Cardiac fibroblast (primary cell): Measurements from ENCODE around the gene SDF2L1.
A peak's percentile ranks its signal among the peaks of the same experiment; 100 is the strongest.

Source experiments
- DNase-seq, 2 donors: peaks; one replicate each; pipeline versions ENCODE4 v3.0.0 to v3.0.0-alpha.2; 2010; ENCODE audit warnings: low read depth in 2 of 2
- H3K4me3 ChIP-seq, 2 donors: replicated peaks in 1 of 2; 1 replicate in 1 of 2; 2 replicates in 1 of 2; pipeline ENCODE4 v1.5.1; 2011; ENCODE audit warnings: low read depth in 2 of 2, low read length in 2 of 2, mild to moderate bottlenecking in 2 of 2, moderate library complexity in 1 of 2
- TF ChIP-seq, protein P1 (sequence below): IDR thresholded peaks from one replicate; pipeline ENCODE4 v1.5.1; 2011; ENCODE audit warnings: low read depth, mild to moderate bottlenecking, low read length, inconsistent platforms

The SDF2L1 gene

DNA sequence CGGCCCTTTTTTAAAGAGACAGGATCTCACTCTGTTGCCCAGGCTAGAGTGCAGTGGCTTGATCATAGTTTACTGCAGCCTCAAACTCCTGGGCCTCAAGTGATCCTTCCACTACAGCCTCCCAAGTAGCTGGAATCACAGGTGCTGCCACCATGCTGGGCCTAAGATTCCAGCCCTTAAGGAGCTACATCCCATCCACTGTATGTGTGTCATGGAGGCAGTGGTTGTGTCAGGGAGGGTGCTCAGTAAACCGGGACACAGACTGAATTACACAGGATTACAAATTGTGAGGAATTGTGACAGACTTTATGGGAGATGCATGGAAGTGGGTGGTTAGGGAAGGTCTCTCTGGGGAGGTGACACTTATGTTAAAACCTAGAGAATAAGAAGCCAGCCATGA is 21.6 kb downstream of the SDF2L1 start:
- no peak for DNase-seq
- H3K4me3 ChIP-seq, result no peak overlapping the region
- TF ChIP-seq, protein P1, sequence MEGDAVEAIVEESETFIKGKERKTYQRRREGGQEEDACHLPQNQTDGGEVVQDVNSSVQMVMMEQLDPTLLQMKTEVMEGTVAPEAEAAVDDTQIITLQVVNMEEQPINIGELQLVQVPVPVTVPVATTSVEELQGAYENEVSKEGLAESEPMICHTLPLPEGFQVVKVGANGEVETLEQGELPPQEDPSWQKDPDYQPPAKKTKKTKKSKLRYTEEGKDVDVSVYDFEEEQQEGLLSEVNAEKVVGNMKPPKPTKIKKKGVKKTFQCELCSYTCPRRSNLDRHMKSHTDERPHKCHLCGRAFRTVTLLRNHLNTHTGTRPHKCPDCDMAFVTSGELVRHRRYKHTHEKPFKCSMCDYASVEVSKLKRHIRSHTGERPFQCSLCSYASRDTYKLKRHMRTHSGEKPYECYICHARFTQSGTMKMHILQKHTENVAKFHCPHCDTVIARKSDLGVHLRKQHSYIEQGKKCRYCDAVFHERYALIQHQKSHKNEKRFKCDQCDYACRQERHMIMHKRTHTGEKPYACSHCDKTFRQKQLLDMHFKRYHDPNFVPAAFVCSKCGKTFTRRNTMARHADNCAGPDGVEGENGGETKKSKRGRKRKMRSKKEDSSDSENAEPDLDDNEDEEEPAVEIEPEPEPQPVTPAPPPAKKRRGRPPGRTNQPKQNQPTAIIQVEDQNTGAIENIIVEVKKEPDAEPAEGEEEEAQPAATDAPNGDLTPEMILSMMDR, result no peak

DNA sequence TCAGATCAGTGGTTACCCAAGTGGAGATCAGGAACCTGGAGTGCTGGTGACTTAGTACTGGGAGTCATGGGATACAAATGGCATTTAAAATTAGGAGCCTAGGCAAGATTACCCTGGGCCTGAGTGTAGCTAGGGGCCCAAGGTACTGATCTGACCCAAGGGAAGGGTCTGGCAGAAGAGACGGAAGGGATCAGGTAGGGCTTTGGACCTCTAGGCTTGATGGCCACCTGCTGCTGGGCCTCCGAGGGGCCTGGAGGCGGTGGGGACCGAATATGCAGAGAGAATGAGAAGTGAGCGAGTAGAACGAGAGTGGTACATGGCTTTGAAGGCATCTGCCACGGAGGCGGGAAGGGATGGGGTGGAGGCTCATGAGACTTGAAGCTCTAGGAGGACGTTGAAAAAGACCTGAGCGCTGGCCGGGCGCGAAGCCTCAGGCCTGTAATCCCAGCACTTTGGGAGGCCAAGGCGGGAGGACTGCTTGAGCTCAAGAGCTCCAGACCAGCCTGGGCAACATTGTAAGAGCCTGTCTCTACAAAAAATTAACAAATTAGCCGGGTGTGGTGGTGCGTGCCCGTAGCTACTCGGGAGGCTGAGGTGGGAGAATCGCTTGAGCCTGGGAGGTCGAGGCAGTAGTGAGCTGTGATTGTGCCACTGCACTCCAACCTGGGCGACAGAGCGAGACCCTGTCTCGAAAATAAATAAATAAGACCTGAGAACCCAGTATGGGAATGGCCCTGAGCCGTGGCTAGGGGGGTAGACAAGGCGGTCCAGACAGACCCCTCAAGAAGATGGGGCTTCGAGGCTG is 23.1 kb downstream of the SDF2L1 start:
- DNase-seq, result no peak
- H3K4me3 ChIP-seq, result peak overlapping the region; percentile 88
- TF ChIP-seq, protein P1, result no peak

DNA sequence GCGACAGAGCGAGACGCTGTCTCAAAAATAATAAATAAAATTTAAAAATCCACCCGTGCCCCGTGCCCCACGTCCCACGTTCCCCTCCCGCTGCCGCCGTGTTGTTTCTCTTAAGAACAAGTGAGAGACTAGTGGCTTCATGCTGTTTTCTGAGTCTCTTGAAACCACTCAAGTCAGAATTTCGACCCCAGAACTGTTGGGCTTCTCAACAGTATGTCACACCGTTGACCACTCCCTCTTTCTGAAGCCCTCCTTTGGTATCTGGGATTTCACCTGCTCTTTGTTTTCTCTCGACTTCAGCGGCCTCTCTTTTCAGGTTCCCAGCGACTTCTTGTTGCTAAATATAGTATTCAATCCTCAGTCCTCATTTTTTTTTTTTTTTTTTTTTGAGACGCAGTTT is 24.7 kb downstream of the SDF2L1 start:
- TF ChIP-seq, protein P1, result no peak

DNA sequence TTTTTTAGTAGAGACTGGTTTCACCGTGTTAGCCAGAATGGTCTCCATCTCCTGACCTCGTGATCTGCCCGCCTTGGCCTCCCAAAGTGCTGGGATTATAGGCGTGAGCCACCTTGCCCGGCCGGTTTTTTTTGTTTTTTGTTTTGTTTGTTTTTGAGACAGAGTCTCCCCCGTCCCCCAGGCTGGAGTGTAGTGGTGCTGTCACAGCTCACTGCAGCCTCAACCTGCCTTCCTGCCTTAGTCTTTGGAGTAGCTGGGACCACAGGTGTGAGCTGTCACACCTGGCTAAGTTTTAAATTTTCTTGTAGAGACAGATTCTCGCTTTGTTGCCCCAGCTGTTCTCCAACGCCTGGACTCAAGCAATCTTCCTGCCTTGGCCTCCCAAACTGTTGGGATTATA is 26.9 kb downstream of the SDF2L1 start:
- no peak overlapping the region for H3K4me3 ChIP-seq
- DNase-seq, result no peak
- TF ChIP-seq, protein P1, result no peak

More for the DNA sequence above, 24.7 kb downstream of the SDF2L1 start:
- peak overlapping the region; percentile 88 for H3K4me3 ChIP-seq
- DNase-seq, result no peak

DNA sequence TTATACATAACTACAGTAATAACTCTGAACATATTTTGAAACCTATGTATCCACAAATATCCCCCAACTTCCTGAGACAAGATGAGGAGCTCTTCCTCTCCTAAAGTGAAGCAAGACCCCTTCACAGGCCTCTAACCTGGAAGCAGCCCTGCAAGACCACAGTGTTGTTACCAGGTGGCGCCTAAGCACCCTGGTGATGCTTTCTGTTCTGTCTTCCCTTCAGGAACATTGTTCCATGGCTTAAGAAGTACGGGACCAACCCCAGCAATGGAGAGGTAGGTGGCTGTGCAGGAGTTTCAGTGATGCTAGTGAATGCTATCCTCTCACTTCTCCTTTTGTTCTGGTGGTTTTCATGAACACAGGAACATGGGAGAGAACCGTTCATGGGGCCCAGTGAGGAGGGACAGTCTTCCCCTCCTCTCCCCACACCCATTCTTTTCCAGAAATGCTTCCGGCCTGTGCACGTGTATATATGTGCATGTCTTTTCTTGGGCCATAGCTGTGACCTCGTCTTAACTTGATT is 30.1 kb downstream of the SDF2L1 start:
- TF ChIP-seq, protein P1, result no peak

DNA sequence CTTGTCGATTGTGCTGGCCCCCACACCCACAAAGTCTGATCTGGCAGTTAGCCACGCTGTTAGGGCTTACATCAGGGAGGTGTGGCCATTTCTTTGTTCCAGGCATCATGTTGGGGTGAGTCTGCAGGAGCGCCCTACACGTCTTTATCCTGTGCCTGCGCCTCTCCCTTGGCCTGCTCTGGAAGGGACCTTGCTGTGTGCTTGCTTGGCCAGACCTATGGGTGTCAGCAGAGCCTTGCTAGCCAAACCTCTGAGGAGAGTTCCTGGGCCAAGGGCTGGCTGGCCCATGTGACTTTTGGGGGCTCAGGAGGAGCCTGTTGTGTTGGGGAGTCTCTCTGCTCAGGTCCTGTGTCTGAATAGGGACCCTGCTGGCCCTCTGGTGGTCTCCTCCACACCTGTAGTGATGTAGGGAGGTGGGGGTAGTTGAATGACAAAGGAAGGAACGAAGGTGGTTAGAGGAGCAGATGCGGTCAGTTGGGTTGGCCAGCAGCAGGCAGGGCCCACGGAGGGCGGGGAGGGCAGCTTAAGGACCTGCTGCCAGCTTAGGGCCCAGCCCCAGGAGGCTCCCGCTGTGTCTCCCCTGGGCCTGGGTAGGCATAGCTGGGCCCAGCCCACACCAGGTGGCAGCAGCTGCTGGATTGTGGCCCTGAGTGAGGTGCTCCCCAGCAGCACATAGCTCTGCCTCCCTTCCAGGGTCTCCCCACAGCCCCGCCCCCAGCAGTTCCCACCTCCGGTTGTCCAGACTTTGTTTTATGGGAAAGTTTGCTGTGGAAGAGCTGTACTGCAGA is 31.6 kb downstream of the SDF2L1 start:
- DNase-seq, result no peak
- TF ChIP-seq, protein P1, result no peak
- no peak overlapping the region for H3K4me3 ChIP-seq

More for the DNA sequence above, 30.1 kb downstream of the SDF2L1 start:
- DNase-seq, result no peak
- H3K4me3 ChIP-seq, result no peak overlapping the region
